CD4-positive, alpha-beta T cell treated with Interleukin-6 at 100 ng/mL for 8 hours (primary cell): Measurements from ENCODE around the gene NUDCD2.
"Not testable (repeated sequence)": the region's sequence is repeated elsewhere in the genome, so short reads cannot be mapped to it uniquely, and the experiment has no call there.

Experiments
- DNase-seq: peaks from one replicate; pipeline ENCODE4 v3.0.0-alpha.2; 2020; ENCODE audit warnings: mixed read lengths, low spot score

Gene NUDCD2

DNA sequence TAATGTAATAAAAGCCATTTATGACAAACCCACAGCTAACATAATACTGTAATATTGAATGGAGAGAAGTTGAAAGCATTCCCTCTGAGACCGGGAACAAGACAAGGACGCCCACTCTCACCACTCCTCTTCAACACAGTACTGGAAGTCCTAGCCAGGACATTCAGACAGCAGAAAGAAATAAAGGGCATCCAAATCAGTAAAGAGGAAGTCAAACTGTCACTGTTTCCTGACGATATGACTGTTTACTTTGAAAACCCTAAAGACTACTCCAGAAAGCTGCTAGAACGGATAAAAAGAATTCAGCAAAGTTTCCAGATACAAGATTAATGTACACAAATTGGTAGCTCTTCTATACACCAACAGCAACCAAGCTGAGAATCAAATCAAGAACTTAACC is 33.8 kb downstream of the NUDCD2 start:
- not testable (repeated sequence) for DNase-seq

DNA sequence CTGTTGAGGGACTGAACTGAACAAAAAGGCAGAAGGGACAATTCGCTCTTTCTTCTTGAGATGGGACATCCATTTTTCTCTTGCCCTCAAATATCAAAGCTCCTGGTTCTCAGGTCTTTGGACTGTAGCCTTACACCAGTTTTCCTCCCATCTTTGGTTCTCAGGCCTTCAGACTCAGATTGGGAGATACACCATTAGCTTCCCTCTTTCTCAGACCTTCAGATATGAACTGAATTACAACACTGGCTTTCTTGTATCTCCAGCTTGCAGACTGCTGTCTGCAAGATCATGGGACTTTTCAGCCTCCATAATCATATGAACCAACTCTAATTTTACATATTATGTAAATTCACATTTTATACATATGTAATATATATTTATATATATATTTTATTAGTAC is 35.1 kb downstream of the NUDCD2 start:
- DNase-seq: no peak

DNA sequence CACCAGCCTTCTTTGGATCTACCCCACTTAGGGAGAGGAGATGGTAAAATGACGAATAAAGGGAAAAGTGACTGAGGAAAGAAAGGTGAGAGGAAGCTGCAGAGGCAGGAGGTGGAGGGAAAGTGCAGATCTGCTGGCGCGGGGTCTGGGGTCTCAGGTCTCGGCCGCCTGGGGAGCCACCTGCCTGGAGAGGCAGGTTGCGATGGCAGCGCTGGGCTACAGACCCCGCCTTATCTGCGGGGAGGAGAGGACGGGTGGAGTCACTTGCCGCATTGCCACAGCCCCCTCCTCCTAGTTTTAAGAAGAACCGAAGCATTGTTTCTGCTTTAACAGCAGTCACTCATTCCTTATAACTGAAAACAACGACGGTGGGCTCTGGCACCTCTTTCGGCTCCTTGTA is 44.2 kb downstream of the NUDCD2 start:
- DNase-seq: not testable (repeated sequence)

DNA sequence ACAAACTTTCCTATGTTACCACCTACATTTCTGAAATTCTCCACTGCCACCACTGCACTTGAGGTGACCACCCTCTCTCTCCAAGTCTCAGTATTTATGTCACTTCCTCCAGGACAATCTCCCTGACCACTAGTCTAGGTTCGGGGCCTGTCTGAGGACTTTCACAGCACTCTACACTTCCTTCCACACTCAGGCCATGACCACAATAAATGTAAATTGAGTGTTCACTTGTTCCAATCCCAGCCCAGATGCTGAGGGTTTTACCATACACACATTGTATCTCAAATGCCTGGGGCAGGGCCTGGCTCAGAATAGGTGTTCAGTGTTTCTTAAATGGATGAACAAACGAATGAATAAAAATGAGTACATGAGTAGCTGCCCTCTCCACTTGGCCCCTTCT is 49.4 kb downstream of the NUDCD2 start:
- DNase-seq: no peak

DNA sequence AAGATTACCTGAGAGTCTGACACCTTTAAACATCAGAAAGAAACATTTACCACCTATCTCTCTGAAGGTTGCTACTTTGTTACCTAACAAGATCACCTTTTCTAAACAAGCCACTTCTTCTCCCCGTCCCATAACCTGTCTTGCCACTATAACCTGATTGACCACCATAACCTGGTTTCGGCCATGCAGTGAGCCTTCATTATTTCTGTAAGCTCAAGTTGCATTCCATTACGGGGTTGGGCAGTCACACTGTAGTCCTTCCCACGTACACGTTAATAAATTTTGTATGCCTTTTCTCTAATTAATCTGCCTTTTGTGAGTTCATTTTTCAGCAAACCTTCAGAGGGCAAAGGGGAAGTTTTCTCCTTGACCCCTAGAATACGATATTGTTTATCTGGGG is 50.5 kb downstream of the NUDCD2 start:
- no peak for DNase-seq

DNA sequence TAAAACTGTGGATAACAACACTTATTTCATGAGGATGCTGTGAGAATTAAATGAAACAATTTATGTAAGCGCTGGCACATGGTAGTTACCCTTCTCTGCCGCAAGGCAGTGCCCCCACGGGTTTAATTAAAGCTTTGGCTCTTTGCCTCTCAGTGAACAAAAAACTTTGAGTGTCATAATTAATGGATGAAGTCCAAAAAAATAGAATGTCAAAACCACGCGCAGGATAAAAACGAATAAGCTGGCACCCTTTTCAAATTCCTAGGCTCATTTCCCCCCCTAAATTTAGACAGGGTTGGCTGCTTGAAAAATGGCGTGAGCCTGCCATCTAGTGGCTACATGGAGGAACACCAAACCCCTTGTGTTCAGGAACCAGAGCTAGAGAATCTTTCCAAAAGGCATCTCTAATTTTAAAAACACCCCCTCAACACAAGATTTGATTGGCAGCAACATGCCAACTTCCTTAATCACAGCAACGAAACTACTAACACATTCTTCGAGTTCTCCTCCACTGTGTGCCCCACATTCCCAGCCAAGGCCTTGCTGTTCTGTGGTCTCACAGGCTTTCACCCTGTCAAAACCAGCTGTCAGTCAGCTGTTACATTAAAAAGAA is 51.5 kb downstream of the NUDCD2 start:
- peak; percentile 55 for DNase-seq

DNA sequence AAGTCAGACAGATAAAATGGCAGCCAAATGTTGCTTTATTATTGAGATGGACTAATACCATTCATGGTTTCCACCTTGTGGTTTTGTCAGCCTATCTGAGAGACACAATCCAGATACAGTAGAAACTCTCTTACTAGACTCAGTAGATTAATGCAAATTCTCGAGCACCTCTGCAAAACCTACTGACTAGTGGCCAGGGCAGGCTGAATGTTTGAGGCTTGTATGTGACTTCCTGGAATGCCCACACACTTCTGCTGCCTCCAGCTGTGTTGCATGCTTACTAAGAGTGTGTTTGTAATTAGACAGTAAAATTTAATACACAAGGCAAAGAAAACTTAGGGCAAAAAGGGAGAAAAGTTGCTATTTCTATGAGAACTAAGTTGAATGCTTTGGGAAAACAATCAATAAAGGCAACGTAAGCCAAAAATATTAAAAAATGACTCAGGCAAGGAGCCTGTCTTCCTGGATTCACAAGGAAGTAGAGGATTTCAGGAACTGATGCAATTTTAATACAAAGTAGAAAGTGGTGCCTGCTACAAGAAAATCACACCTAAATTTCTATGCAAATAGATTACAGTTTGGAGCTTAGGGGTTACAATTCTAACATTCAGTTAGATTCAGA is 52.8 kb downstream of the NUDCD2 start:
- DNase-seq: no peak

DNA sequence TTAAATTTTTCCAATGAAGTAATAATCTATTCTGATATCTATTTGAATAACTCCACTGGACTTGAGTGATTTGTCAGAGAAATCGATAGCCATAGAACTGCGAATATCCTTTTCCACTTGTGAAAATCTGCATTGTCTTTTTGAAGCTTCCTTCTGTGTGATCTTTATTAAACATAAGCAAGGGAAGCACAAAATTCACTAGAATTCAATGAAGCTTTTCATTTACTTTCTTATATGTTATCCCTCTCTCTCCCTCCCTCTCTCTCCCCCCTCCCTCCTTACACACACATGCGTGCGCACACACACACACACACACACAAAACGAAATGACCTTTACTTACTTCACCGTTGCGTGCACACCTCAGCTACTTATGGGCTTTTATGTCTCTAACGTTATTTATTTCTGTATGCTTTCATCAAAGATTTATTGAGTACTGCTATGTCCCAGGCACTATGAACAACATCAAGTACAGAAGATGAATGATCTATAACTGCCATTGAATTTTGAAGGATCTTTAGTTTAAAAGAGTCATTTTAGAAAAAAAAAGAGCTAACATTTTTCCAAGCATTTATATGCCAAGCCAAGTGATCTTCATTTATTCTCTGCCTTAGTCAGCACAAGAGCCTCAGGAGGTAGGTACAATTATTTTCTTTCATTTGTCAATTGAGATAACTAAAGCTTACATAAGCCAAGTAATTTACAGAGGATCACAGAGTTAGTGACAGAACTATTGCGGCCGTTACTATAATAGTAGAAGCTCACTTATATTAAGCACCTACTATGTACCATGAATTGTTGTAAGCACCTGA is 55.3 kb downstream of the NUDCD2 start:
- DNase-seq: no peak

DNA sequence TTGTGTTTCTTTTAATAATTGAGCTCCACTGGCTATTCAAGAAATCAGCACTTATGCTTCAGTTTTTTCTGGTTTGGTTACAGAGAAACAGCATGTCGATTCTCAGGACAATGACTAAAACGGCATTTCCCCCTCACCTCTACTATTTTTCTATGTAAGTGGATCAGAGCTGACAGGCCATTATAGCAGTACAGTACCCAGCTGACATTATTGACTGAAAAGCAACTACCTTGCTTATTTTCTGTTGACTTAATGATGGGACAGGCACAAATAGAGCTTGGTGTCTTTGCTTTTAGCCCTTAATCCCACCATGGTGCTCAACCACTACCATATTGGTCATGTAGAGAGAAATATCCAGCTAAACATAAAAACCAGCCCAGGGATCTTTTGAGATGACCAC is 57.9 kb downstream of the NUDCD2 start:
- no peak for DNase-seq

DNA sequence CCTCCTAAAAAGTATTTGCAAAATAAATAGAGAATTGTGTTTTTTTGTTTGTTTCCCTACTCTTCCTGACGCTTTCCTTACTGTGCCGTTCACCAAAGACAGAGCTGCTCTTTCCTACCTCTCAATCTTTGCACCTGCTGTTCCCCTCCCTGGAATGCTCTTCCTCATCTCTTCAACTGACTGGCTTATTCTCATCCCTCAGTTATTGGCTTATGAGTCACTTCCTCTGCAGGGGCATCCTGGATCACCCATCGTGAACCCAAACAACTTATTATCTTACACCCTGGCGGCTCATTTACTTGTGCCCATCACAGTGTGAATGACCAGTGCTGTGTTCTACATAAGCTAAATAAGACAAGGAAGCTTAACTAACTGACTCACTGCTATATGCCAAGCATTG is 58.6 kb downstream of the NUDCD2 start:
- no peak for DNase-seq

DNA sequence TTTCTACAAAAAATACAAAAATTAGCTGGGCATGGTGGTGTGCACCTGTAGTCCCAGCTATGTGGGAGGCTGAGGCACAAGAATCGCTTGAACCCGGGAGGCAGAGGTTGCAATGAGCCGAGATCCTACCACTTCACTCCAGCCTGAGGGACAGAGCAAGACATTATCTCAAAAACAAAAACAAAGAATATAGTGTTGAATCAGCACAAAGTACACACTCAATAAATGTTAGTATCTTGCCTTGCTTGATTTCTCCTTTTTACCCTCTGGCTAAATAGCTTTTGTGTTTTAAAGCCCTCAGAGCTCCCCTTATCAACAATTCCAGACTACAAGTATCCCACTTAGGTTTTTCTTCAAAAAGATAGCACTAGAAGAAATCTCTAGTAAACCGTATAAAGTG is 60.0 kb downstream of the NUDCD2 start:
- no peak for DNase-seq

DNA sequence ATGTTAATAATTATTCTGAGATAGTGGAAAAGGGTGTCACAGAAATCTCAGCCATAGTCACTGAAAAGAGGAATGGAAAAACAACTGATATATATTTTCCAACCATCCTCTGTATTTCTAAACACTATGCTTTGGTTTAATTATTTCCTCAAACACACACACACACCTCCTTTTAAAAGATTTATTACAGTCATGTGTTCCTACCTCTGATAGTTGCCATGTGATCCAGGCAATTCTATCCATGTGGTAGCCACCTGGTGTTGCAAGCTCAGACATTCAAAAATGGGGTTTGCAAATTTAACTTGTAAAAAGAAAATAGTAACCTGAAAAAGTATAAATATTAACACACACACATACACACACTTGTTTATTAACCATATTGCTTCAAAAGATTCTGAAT is 62.5 kb downstream of the NUDCD2 start:
- DNase-seq: no peak

DNA sequence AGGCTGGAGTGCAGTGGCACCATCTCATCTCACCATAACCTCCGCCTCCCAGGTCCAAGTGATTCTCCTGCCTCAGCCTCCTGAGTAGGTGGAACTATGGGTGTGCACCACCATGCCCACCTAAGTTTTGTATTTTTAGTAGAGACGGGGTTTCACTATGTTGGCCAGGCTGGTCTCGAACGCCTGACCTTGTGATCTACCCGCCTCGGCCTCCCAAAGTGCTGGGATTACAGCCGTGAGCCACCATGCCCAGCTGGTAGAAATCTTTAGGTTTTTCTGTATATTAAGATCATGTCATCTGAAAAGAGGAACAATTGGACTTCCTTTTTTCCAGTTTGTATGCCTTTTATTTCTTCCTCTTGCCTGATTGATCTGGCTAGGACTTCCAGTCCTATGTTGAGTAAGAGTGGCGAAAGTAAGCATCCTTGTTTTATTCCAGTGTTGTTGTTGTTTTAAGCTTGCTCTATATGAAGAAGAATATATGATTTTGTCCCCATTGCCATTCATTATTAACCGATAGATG is 63.0 kb downstream of the NUDCD2 start:
- not testable (repeated sequence) for DNase-seq
